Activated CD8-positive, alpha-beta memory T cell treated with anti-CD3 and anti-CD28 coated beads, Interleukin-2, amount 50 U/mL, for 48 hours (primary cell): Measurements from ENCODE around the gene CACNG1.
"Not testable (repeated sequence)": the region's sequence is repeated elsewhere in the genome, so short reads cannot be mapped to it uniquely, and the experiment has no call there.

ENCODE experiments used
- DNase-seq: peaks from one replicate; pipeline ENCODE4 v3.0.0-alpha.2; 2020

The CACNG1 gene

DNA sequence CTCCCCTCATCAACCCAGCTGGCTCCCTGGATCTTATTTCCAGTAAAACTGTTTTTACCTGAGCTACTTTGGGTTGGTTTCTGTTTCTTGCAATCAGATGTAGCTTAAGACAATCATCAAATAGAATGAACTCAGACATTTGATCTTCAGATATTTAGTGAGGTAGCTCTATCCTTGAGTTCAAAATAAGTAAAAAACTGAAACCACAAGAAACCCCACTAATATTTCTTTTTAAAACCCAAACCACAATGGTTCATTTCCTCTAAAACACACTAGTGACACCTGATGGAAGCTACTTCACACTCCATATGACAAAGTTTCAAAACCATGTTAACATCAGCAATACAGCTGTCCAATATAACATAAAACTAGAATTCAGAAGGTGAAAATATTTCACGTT is 37.8 kb downstream of the CACNG1 start:
- DNase-seq = no peak

DNA sequence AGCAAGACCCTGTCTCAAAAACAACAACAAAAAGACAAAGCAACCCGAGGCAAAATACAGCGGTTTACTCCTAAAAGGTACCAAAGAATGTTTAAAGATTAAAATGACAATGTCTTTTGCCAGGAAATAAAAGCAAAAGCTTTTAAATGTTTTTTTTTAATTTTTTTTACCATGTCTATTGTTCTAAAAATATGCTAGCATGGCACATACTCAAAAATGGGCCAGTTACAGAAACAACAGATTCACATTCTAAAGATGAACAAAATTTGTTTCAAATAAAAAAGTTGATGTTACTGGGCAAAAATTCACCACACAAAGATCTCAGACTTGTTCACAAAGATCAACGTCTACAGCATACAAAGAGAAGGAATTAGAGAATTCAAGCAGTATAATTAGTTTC is 41.1 kb downstream of the CACNG1 start:
- DNase-seq = no peak

DNA sequence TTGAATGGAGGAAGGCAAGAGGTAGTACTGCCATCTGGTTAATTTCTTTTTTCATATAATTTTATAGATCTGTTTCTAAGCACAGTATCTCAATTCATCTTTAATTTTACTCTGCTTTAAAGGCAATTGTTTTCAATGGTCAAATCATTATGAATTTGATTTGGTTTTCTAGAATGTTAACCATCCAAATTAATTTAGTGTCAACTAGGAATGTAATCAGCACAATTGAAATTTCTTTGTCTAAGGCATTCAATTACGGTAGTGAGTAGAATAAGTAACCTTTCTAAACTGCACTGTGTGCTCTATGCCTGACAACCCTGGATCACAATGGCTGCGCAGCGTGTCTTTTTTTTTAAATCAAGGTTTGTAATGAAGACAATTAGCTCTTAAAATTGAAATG is 44.3 kb downstream of the CACNG1 start:
- no peak for DNase-seq

DNA sequence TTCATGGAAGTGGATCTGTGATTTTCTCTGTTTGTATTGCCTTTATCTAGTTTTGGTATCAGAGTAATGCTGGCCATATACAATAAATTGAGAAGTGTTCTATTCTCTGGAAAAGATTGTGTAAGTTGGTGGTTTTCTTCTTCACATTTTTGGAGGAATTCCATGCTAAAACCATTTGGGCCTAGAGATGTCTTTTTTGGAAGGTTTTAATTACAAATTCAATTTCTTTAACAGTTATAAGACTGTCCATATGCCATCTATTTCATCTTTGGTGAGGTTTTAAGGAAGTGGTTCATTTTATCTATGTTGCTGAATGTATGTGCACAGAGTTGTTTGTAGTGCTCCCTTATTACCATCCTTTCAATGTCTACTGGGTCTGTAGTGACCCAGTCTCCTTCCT is 46.0 kb downstream of the CACNG1 start:
- no peak for DNase-seq

DNA sequence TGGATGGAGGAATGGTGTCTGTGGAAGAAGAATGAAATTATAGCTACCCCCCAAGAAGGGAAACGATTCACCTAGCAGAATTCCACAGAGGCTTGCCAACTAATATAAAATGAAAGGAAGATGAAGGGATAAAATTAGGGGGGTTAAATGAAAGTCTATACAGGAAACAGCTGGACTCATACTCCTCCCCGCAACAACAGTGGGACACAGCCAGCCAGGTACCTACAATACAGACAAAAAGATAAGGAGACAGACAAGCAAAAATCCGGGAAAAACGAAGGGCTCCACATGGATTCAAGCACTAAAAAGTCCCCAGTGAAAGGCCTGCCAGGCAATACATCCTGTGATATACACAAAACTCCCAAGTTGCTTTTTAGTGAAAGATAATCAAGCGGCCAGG is 47.9 kb downstream of the CACNG1 start:
- DNase-seq = no peak

DNA sequence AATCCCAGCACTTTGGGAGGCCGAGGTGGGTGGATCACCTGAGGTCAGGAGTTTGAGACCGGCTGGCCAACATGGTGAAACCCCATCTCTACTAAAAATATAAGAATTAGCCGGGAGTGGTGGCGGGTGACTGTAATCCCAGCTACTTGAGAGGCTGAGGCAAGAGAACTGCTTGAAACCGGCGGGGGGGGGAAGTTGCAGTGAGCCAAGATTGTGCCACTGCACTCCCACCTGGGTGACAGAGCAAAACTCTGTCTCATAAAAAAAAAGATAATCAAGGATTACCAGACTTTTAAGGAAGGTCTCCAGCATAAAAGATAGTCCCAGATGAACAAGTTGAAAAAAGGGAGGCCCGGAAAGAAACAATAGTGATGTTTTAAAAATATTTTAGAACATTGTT is 48.4 kb downstream of the CACNG1 start:
- not testable (repeated sequence) for DNase-seq

DNA sequence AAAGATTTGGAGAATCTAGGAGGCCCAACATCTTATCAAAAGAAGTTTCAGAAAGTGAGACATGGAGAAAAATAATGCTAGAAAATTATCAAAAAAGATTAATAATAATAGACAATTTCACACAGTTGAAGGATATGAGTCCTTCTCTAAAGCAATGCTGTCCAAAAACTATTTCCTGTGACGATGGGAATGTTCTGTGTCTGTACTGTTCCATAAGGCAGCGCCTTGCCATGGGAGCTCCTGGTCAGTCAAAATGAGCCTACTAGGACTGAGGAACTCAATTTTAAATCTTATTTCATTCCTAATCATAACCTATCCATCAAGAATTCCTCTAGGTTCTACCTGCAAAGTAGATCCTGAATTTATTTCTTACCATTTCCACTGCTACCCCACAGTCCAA is 49.0 kb downstream of the CACNG1 start:
- no peak for DNase-seq

DNA sequence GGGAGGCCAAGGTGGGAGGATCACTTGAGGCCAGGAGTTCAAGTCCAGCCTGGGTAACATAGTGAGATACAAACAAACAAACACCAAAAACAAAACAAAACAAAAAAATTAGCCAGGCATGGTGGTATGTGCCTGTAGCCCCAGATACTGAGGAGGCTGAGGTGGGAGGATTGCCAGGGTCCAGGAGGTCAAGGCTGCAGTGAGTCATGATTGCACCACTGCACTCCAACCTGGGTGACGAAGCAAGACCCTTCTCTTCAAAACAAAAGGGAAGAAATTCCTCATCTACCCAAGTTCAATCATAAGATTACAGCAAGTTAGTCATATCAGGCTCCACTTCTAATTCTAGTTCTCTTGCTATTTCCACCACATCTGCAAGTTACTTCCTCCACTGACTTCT is 50.9 kb downstream of the CACNG1 start:
- DNase-seq = not testable (repeated sequence)

DNA sequence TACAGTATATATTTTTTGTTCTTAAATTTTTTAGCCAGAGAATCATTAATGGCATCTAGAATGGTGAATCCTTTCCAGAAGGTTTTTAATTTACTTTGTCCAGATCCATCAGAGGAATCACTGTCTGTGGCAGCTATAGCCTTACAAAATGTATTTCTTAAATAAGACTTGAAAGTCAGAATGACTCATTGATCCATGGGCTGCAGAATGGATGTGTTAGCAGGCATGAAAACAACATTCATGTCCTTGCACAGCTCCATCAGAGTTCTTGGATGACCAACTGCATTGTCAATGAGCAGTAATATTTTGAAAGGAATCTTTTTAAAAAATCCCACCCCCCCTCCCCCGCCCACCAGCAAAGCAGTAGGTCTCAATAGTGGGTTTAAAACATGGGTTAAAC is 51.4 kb downstream of the CACNG1 start:
- no peak for DNase-seq

DNA sequence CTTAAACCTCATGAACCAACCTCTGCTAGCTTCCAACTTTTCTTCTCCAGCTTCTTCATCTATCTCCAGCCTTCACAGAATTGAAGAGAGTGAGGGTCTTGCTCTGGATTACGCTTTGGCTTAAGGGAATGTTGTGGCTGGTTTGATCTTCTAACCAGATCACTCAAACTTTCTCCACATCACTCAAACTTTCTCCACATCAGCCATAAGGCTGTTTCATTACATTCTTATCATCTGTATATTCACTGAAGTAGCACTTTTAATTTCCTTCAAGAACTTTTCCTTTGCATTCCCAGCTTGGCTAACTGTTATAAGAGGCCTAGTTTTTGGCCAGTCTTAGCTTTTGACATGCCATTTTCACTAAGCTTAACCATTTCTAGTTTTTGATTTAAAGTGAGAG is 52.3 kb downstream of the CACNG1 start:
- no peak for DNase-seq

DNA sequence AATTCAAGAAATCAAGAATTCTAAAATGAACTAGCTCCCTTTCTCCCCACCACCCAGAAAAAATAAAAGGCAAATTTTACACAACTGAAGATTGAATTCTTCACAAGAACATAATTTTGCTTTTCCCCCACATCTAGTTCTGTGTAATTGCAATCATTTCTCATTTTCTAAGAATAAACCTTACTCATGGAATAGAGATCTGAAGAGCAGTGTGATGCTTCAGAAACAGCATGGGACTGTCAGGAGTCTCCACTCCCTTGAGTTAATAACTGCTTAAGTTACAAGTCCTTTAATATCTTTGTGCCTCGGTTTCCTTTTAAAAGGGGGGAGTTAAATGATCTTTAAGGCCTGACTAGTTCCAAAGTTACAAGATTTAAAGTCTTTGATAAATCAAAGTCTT is 53.7 kb downstream of the CACNG1 start:
- DNase-seq = no peak

DNA sequence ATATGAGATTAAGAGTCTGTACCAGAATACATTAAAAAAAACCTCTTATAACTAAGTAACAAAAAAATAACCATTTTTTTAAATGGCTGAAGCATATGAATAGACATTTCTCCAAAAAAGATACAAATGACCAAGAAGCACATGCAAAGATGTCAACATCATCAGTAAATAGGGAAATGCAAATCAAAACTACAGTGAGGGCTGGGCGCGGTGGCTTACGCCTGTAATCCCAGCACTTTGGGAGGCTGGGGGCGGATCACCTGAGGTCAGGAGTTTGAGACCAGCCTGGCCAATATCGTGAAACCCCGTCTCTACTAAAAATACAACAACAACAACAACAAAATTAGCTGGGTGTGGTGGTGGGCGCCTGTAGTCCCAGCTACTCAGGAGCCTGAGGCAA is 60.3 kb downstream of the CACNG1 start:
- DNase-seq = not testable (repeated sequence)

DNA sequence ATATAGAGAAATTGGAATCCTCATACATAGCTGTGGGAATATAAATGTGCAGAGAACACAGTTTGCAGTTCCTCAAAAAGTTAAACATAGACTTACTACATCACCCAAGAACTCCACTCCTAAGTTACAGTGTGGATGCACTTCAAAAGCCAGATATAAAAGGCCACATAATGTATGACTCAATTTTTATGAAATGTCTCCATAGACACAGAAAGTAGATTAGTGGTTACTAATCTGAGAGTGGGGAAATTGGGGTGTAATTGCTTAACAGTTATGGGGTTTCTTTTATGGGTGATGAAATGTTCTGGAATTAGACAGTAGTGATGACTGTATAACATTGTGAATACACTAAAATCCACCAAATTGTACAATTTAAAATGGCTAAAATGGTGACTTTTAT is 60.9 kb downstream of the CACNG1 start:
- DNase-seq = no peak
